GM18907 (cell line): Measurements from ENCODE around the gene EPB42.
"Not testable (repeated sequence)": the region's sequence is repeated elsewhere in the genome, so short reads cannot be mapped to it uniquely, and the experiment has no call there.

ENCODE experiments used
- ATAC-seq: cut with Tn5 transposase; IDR thresholded peaks from one replicate; pipeline ENCODE4 v1.9.1; 2021; ENCODE audit warnings: mild to moderate bottlenecking, moderate library complexity; ENCODE audit not compliant: unreplicated experiment

EPB42 gene

GRCh38 chr15:43213466-43213865, 7.4 kb downstream of the EPB42 start:
- ATAC-seq = no peak

GRCh38 chr15:43212951-43213350, 7.9 kb downstream of the EPB42 start:
- no peak for ATAC-seq

DNA sequence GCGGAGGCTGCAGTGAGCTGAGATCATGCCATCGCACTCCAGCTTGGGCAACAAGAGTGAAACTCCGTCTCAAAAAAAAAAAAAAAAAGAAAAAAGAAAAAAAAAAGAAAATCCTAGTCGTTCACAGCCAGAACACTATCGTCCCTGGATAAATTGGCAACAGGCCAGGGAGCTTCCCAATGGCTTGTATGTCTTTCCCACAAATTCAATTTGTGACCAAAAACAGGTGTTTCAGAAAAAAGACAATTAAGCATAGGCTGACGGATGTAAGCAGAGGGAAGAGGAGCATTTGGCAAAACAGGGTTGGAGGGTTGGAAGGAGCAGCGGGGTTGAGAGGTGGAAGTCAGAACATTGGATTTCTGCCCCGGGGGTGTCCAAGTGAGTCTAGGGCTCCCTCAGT, 8.5 kb downstream of the EPB42 start:
- ATAC-seq = no peak

DNA sequence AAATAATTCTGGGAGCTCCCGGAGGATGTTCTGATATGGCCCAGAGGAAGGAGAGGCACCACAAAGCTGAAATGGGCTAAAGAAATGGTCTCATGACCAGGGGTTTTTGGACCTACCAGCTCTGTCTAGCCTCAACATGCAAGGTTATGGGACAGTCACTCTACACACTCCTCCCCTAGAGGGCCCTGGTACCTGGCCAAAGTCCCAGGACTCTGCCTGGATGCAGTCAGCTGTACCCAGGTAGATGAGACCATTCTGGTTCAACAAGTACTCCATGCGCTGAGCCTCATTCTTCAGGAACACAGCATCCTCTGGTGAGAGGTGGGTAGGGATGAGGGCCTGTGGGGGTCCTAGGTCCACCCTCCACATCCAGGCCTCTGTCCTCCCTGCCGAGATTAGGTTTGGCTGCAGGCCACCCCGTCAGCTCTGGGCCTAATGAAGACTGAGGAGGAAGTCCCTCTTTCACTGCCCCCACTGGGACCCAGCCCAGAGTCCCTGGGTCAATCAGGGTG, 9.5 kb downstream of the EPB42 start:
- no peak for ATAC-seq

GRCh38 chr15:43210807-43211206, 10.0 kb downstream of the EPB42 start:
- no peak for ATAC-seq

DNA sequence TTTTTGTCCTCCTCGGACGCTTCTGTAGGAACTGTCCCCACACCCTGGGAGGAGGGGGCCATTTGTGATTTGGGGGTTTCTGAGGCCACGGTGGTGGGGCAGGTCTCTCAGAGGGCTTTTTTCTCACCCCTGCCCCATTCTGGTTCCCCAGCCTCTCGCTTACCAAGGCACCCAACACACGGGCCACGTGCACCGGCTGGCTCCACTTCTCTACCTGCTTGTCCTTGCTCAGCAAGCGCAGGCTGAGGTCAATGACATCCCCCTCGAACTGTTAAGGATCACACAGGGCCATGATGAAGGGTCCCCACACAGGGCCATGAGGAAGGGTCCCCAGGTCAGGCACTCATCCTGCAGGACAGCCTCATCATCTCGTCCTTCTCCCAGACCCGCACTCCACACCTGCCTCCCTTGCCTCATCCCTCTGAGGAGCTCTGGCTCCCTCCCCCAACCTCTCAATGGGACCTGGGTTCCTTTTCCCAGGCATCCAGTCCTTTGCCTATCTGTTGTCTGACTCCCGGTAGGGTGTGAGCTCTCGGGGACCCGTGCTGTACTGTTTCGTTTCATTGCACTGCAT, 10.6 kb downstream of the EPB42 start:
- no peak for ATAC-seq

GRCh38 chr15:43209059-43209824, 11.6 kb downstream of the EPB42 start:
- ATAC-seq = no peak

- ATAC-seq = no peak
Observed at GRCh38 chr15:43208052-43209002, 12.5 kb downstream of the EPB42 start.

GRCh38 chr15:43207024-43207423, 13.8 kb downstream of the EPB42 start:
- no peak for ATAC-seq

DNA sequence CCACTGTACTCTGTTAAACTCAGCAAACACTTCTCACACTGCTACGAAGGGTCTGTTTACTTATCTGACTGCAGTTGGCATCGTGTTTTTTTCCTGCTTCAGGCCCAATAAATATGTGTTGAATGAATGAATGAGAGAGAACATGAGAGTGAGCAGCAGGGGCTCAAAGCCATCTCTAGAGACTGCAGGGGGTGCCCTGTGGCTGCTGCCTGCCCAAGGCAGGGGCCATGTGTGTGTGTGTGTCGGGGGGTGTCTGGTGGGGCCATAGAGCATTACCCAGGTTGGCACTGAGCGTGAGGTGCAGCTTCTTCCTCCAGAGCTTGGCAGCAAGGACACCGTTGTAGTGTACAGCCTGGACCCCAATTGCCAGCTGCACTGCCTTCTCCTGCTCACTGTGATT, 14.8 kb downstream of the EPB42 start:
- no peak for ATAC-seq

GRCh38 chr15:43204016-43204901, 16.6 kb downstream of the EPB42 start:
- ATAC-seq = no peak

- ATAC-seq = no peak
Observed at GRCh38 chr15:43199945-43200488, 20.8 kb downstream of the EPB42 start.

GRCh38 chr15:43198992-43199391, 21.8 kb downstream of the EPB42 start:
- ATAC-seq = no peak

- ATAC-seq = not testable (repeated sequence)
Observed at GRCh38 chr15:43198556-43198955, 22.3 kb downstream of the EPB42 start.

DNA sequence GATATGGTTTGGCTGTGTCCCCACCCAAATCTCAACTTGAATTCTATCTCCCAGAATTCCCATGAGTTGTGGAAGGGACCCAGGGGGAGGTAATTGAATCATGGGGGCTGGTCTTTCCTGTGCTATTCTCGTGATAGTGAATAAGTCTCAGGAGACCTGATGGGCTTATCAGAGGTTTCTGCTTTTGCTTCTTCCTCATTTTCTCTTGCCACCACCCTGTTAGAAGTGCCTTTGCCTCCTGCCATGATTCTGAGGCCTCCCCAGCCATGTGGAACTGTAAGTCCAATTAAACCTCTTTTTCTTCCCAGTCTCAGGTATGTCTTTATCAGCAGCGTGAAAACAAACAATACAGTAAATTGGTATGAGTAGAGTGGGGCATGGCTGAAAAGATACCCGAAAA, 23.0 kb downstream of the EPB42 start:
- ATAC-seq = not testable (repeated sequence)

DNA sequence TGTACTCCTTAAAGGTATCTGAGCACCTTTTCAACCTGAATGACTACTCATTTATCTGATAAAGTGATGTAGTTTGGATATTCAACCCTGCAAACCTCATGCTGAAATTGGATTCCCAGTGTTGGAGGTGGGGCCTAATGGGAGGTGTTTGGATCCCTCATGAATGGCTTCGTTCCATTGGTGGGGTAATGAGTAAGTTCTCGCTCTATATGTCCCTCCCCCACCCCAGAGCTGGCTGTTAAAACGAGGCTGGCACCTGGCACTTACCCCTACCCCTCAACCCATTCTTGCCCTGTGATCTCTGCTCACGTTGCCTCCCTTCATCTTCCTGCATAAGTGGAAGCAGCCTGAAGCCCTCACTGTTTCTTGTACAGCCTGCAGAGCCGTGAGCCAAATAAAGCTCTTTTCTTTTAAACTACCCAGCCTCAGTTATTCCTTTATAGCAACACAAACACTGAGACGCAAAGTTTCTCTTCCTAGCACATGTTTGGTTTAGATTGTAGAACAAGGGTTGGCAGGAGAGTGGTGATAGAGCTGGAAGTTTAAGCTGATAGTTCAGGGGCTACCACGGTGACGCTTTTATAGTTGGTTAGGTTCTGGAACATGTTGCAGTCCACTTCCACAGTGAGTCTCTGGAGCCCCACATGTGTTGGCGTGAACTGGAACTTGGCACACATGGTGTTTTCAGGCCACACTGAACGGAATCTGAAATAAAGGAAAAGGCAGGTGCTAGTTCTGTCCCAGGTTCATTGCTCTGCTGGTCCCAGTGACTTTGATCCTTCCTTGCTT, 23.9 kb downstream of the EPB42 start:
- ATAC-seq = no peak

GRCh38 chr15:43194795-43195194, 26.0 kb downstream of the EPB42 start:
- no peak for ATAC-seq

GRCh38 chr15:43193710-43194109, 27.1 kb downstream of the EPB42 start:
- no peak for ATAC-seq

DNA sequence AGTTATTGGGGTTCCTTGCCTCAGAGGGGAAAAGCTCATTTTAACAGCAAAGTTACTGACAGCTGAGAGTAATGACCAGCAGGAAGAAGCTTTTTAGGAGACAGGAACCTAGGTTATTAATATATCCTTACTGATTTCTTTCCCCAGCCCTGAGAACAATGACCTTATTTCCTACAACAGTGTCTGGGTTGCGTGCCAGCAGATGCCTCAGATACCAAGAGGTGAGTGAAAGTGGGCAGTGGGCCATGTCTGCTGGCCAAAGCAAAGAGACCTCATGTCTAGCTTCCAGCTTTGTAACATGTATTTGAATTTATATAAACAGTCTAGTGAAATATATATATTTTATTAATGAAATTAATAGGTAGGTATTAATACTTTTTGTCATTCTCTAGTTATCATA, 30.6 kb downstream of the EPB42 start:
- ATAC-seq = no peak
